Neutrophil (primary cell): Measurements from ENCODE around the gene SMIM13.
A peak's percentile ranks its signal among the peaks of the same experiment; 100 is the strongest.

Source experiments
- H3K27ac ChIP-seq: fragments of 200-600 bp; sonication (generic); 2 replicates; pipeline ENCODE4 v1.5.1; 2016; ENCODE audit warnings: mild to moderate bottlenecking, moderate library complexity
- H3K27me3 ChIP-seq: fragments of 200-600 bp; sonication (generic); 2 replicates; pipeline ENCODE4 v1.6.0; 2016; ENCODE audit warnings: mild to moderate bottlenecking
- H3K36me3 ChIP-seq: fragments of 200-600 bp; sonication (generic); 2 replicates; pipeline ENCODE4 v1.5.1; 2017
- H3K4me1 ChIP-seq, 2 experiments: fragments of 200-600 bp in 1 of 2; sonication (generic) in 1 of 2; 1 replicate in 1 of 2; 2 replicates in 1 of 2; pipeline versions ENCODE4 v1.5.1 to v1.6.1; 2013 to 2016; ENCODE audit warnings: low read depth in 1 of 2, low read length in 1 of 2, mild to moderate bottlenecking in 1 of 2, moderate library complexity in 1 of 2; ENCODE audit not compliant: control insufficient read depth in 1 of 2, insufficient read depth in 1 of 2
- H3K4me3 ChIP-seq, 2 experiments: fragments of 200-600 bp in 1 of 2; sonication (generic) in 1 of 2; 1 replicate in 1 of 2; 2 replicates in 1 of 2; pipeline ENCODE4 v1.5.1; 2013 to 2016; ENCODE audit warnings: low read depth in 1 of 2, low read length in 1 of 2, mild to moderate bottlenecking in 1 of 2, moderate library complexity in 1 of 2
- H3K9me3 ChIP-seq: fragments of 200-600 bp; sonication (generic); 2 replicates; pipeline ENCODE4 v1.5.1; 2016
- CTCF ChIP-seq: fragments of 200-600 bp; sonication (generic); IDR thresholded peaks from 2 replicates; pipeline ENCODE4 v1.5.1; 2016; ENCODE audit warnings: antibody characterized with exemption

The SMIM13 gene

GRCh38 chr6:11144393-11144851 lies 50.8 kb downstream of the SMIM13 start:
- peak; percentile 89 for TF ChIP-seq CTCF
- H3K4me1 ChIP-seq: peaks cover 15 to 20% of the 10 kb centered on the region in 2 experiments
- H3K36me3 ChIP-seq: no peaks in the 10 kb centered on the region
- H3K9me3 ChIP-seq: no peaks in the 10 kb centered on the region
- H3K4me3 ChIP-seq: no peak overlapping the region
- H3K27ac ChIP-seq: peak overlapping the region; percentile 78
- H3K27me3 ChIP-seq: no peaks in the 10 kb centered on the region

- Histone ChIP-seq H3K27me3 (no peaks in the 10 kb centered on the region), H3K36me3 (no peaks in the 10 kb centered on the region), H3K4me1 (peaks cover 15 to 20% of the 10 kb centered on the region in 2 experiments), H3K4me3 (no peak overlapping the region), H3K9me3 (no peaks in the 10 kb centered on the region), H3K27ac (no peak overlapping the region)
- TF ChIP-seq CTCF: no peak
Observed at GRCh38 chr6:11146117-11146826, 52.6 kb downstream of the SMIM13 start.

GRCh38 chr6:11149551-11149950 lies 55.9 kb downstream of the SMIM13 start:
- Histone ChIP-seq H3K4me1 (no peaks in the 10 kb centered on the region), H3K27ac (no peak overlapping the region), H3K4me3 (no peak overlapping the region), H3K36me3 (no peaks in the 10 kb centered on the region), H3K27me3 (no peaks in the 10 kb centered on the region), H3K9me3 (no peaks in the 10 kb centered on the region)
- no peak for TF ChIP-seq CTCF

- no peaks in the 10 kb centered on the region for H3K4me1 ChIP-seq
- H3K9me3 ChIP-seq: no peaks in the 10 kb centered on the region
- no peak overlapping the region for H3K4me3 ChIP-seq
- no peak overlapping the region for H3K27ac ChIP-seq
- H3K36me3 ChIP-seq: no peaks in the 10 kb centered on the region
- H3K27me3 ChIP-seq: no peaks in the 10 kb centered on the region
- TF ChIP-seq CTCF: no peak
Observed at GRCh38 chr6:11151488-11151887, 57.9 kb downstream of the SMIM13 start.

GRCh38 chr6:11152581-11152980 lies 58.9 kb downstream of the SMIM13 start:
- Histone ChIP-seq H3K27me3 (no peaks in the 10 kb centered on the region), H3K9me3 (no peaks in the 10 kb centered on the region), H3K27ac (no peak overlapping the region), H3K36me3 (no peaks in the 10 kb centered on the region), H3K4me1 (no peaks in the 10 kb centered on the region), H3K4me3 (no peak overlapping the region)
- TF ChIP-seq CTCF: no peak
